Mucosa of gallbladder (tissue), 1 donor: ENCODE data around the gene GRIK4. TPM values are rescaled to one million over a fixed set of nuclear protein-coding genes. Genes with fewer than 3 reads are reported as not detected.

ENCODE experiments used
- DNase-seq: peaks from one replicate; pipeline ENCODE4 v3.0.0-alpha.2; 2020; ENCODE audit warnings: low spot score
- total RNA-seq: library from RNA; stranded (reverse); gene quantifications from one replicate; pipeline ENCODE4 v1.2.1, GENCODE V29; 2021
- donor health status: DM: no; HTN: no; CAD: no.

GRIK4 gene
- total RNA-seq, 1 donor from 2014 or later, result 2.9 TPM

- no peak for DNase-seq
These were observed 2.0 kb upstream of the GRIK4 start for GRCh38 chr11:120509346-120510053.

GRCh38 chr11:120510406-120511115, 987 bp upstream of the GRIK4 start:
- no peak for DNase-seq

GRCh38 chr11:120511820-120512738, 531 bp downstream of the GRIK4 start:
- DNase-seq, result no peak

- no peak for DNase-seq
These were observed 1.3 kb downstream of the GRIK4 start for GRCh38 chr11:120512739-120513435.

GRCh38 chr11:120513436-120514315, 2.1 kb downstream of the GRIK4 start:
- no peak for DNase-seq

- no peak for DNase-seq
These were observed 3.1 kb downstream of the GRIK4 start for GRCh38 chr11:120514541-120515121.

GRCh38 chr11:120515186-120515723, 3.7 kb downstream of the GRIK4 start:
- DNase-seq, result no peak

- DNase-seq, result no peak
These were observed 5.2 kb downstream of the GRIK4 start for GRCh38 chr11:120516461-120517389.

- no peak for DNase-seq
These were observed 5.8 kb downstream of the GRIK4 start for GRCh38 chr11:120517390-120517761.

GRCh38 chr11:120517801-120518291, 6.3 kb downstream of the GRIK4 start:
- no peak for DNase-seq

GRCh38 chr11:120518356-120518755, 6.8 kb downstream of the GRIK4 start:
- DNase-seq, result no peak

- DNase-seq, result no peak
These were observed 7.9 kb downstream of the GRIK4 start for GRCh38 chr11:120519474-120519873.

- no peak for DNase-seq
These were observed 8.7 kb downstream of the GRIK4 start for GRCh38 chr11:120520091-120520822.

GRCh38 chr11:120521176-120521575, 9.6 kb downstream of the GRIK4 start:
- no peak for DNase-seq

- DNase-seq, result no peak
These were observed 10.5 kb downstream of the GRIK4 start for GRCh38 chr11:120522021-120522420.

- DNase-seq, result no peak
These were observed 11.2 kb downstream of the GRIK4 start for GRCh38 chr11:120522736-120523135.

- no peak for DNase-seq
These were observed 11.6 kb downstream of the GRIK4 start for GRCh38 chr11:120523196-120523595.

GRCh38 chr11:120524536-120525085, 13.1 kb downstream of the GRIK4 start:
- DNase-seq, result no peak
